IMR-90 (cell line): ENCODE results near the gene GPR173. TPM values are rescaled to one million over a fixed set of nuclear protein-coding genes. Genes with fewer than 3 reads are reported as not detected.
A peak's percentile ranks its signal among the peaks of the same experiment; 100 is the strongest.

ENCODE experiments used
- ATAC-seq: fragments of 200-7000 bp; cut with Tn5 transposase; 2 replicates; pipeline ENCODE4 v1.9.1; 2020; ENCODE audit warnings: low read depth, mild to moderate bottlenecking, moderate library complexity
- BruUV-seq: library from RNA; stranded (reverse); fragments of 400-500 nt; replicated peaks from 2 replicates; lab custom pipeline; 2021; lab: Mats Ljungman, UMichigan
- CTCF ChIA-PET: fragments of 300-600 bp; formaldehyde crosslinking; extraction: SDS; loops from one replicate; lab custom pipeline; 2021; ENCODE audit warnings: antibody characterized with exemption; lab: Yijun Ruan, JAX
- POLR2A ChIA-PET: fragments of 300-600 bp; sonication (Branson Sonifier 250); formaldehyde crosslinking; loops from one replicate; lab custom pipeline; 2022; ENCODE audit warnings: antibody characterized with exemption; ENCODE audit not compliant: unreplicated experiment; lab: Charles Lee
- DNase-seq: peaks from one replicate; pipeline ENCODE4 v3.0.0; 2013
- H2AFZ ChIP-seq: replicated peaks from 2 replicates; pipeline ENCODE3; 2013; ENCODE audit warnings: low read length, mild to moderate bottlenecking; ENCODE audit not compliant: poor library complexity
- H2AK5ac ChIP-seq: 2 replicates; pipeline ENCODE4 v1.6.1; 2013; ENCODE audit warnings: low read depth, low read length, inconsistent platforms
- H2AK9ac ChIP-seq: replicated peaks from 2 replicates; pipeline ENCODE3; 2013; ENCODE audit warnings: mild to moderate bottlenecking, low read depth, low read length, moderate library complexity; ENCODE audit not compliant: poor library complexity
- H2BK120ac ChIP-seq: 2 replicates; pipeline ENCODE4 v1.6.1; 2013; ENCODE audit warnings: low read depth, low read length, inconsistent platforms
- H2BK15ac ChIP-seq: 3 replicates; pipeline ENCODE4 v1.6.1; 2013; ENCODE audit warnings: low read depth, low read length, inconsistent platforms
- H2BK20ac ChIP-seq: 2 replicates; pipeline ENCODE4 v1.6.1; 2013; ENCODE audit warnings: low read depth, mild to moderate bottlenecking, inconsistent platforms, low read length, moderate library complexity
- H2BK5ac ChIP-seq: 2 replicates; pipeline ENCODE4 v1.6.1; 2013; ENCODE audit warnings: mild to moderate bottlenecking, low read depth, low read length, inconsistent platforms; ENCODE audit not compliant: poor library complexity, severe bottlenecking
- H3K14ac ChIP-seq: replicated peaks from 2 replicates; pipeline ENCODE4 v1.6.1; 2013; ENCODE audit warnings: low read depth, low read length, inconsistent platforms
- H3K18ac ChIP-seq: 2 replicates; pipeline ENCODE4 v1.6.1; 2013; ENCODE audit warnings: low read depth, low read length, control low read depth
- H3K23ac ChIP-seq: 2 replicates; pipeline ENCODE4 v1.6.1; 2013; ENCODE audit warnings: low read depth, low read length, inconsistent platforms
- H3K27ac ChIP-seq: 2 replicates; pipeline ENCODE4 v1.5.1; 2013; ENCODE audit warnings: mild to moderate bottlenecking, control low read depth, low read length; ENCODE audit not compliant: insufficient read depth
- H3K27me3 ChIP-seq: 2 replicates; pipeline ENCODE4 v1.6.1; 2013; ENCODE audit warnings: low read length; ENCODE audit not compliant: control insufficient read depth, insufficient read depth
- H3K36me3 ChIP-seq: 2 replicates; pipeline ENCODE4 v1.6.1; 2013; ENCODE audit warnings: low read length, mixed read lengths; ENCODE audit not compliant: control insufficient read depth, insufficient read depth
- H3K4ac ChIP-seq: 2 replicates; pipeline ENCODE4 v1.6.1; 2013; ENCODE audit warnings: low read depth, low read length, inconsistent platforms
- H3K4me1 ChIP-seq: 2 replicates; pipeline ENCODE4 v1.6.1; 2013; ENCODE audit warnings: low read length, mixed read lengths; ENCODE audit not compliant: control insufficient read depth, insufficient read depth
- H3K4me2 ChIP-seq: 2 replicates; pipeline ENCODE4 v1.6.1; 2013; ENCODE audit warnings: low read depth, mild to moderate bottlenecking, control low read depth, low read length, moderate library complexity
- H3K4me3 ChIP-seq: 2 replicates; pipeline ENCODE4 v1.5.1; 2013; ENCODE audit warnings: low read depth, mild to moderate bottlenecking, control low read depth, low read length, moderate library complexity; ENCODE audit not compliant: insufficient read depth
- H3K56ac ChIP-seq: 2 replicates; pipeline ENCODE4 v1.6.1; 2013; ENCODE audit warnings: low read length, inconsistent platforms; ENCODE audit not compliant: insufficient read depth; ENCODE audit errors: extremely low read depth
- H3K79me1 ChIP-seq, 2 experiments: 2 replicates each; pipeline ENCODE4 v1.6.1; 2013; ENCODE audit warnings: low read length in 2 of 2, inconsistent platforms in 1 of 2, low read depth in 1 of 2
- H3K9ac ChIP-seq: 2 replicates; pipeline ENCODE4 v1.6.1; 2013; ENCODE audit warnings: low read depth, low read length, control low read depth
- H3K9me1 ChIP-seq: 2 replicates; pipeline ENCODE4 v1.6.1; 2013; ENCODE audit warnings: low read length, inconsistent platforms; ENCODE audit not compliant: insufficient read depth
- H3K9me3 ChIP-seq: 2 replicates; pipeline ENCODE4 v1.6.1; 2013; ENCODE audit warnings: low read length; ENCODE audit not compliant: control insufficient read depth, insufficient read depth
- H4K20me1 ChIP-seq: 2 replicates; pipeline ENCODE4 v1.6.1; 2013; ENCODE audit warnings: low read length, inconsistent platforms; ENCODE audit not compliant: insufficient read depth
- H4K5ac ChIP-seq: 2 replicates; pipeline ENCODE4 v1.6.1; 2013; ENCODE audit warnings: mild to moderate bottlenecking, low read depth, low read length, control low read depth
- H4K8ac ChIP-seq, 2 experiments: 2 replicates each; pipeline ENCODE4 v1.6.1; 2013; ENCODE audit warnings: low read depth in 2 of 2, low read length in 2 of 2, control low read depth in 1 of 2, inconsistent platforms in 1 of 2
- H4K91ac ChIP-seq: 2 replicates; pipeline ENCODE4 v1.6.1; 2013; ENCODE audit warnings: low read depth, low read length, inconsistent platforms; ENCODE audit not compliant: insufficient read depth
- CTCF ChIP-seq: conservative IDR thresholded peaks from 2 replicates; pipeline ENCODE4 v1.5.1; 2012; ENCODE audit warnings: mild to moderate bottlenecking, low read depth, low read length, improper control_type of control experiment
- MAFK ChIP-seq: IDR thresholded peaks from 2 replicates; pipeline ENCODE4 v1.6.1; 2012; ENCODE audit warnings: low read depth, low read length, improper control_type of control experiment
- WGBS, 2 experiments: methylation state at CpG; one replicate each; pipeline versions ENCODE4 v1.1.5 to v1.1.7; 2013; ENCODE audit warnings: missing lambda C conversion rate in 2 of 2; ENCODE audit not compliant: insufficient read length in 1 of 2; ENCODE audit errors: extremely low coverage in 2 of 2; 5-methylcytosine and 5-hydroxymethylcytosine counted together
- dilution Hi-C: fragments of 300-500 bp; cut with HindIII; formaldehyde crosslinking; loops from one replicate; pipeline ENCODE4 v1.14.3; 2018; ENCODE audit warnings: low sequenced_read_pairs; ENCODE audit not compliant: unreplicated experiment
- in situ Hi-C: fragments of 300-500 bp; cut with MboI; formaldehyde crosslinking; loops from 3 replicates; pipeline ENCODE4 v1.14.3; 2019; ENCODE audit warnings: low sequenced_read_pairs, inconsistent platforms, mixed read lengths
- intact Hi-C: fragments of 100-400 bp; cut with micrococcal nuclease; formaldehyde crosslinking; loops from 2 replicates; pipeline ENCODE4 v1.10.0; 2022
- polyA plus RNA-seq, 3 experiments: library from polyadenylated mRNA; depleted of rRNA; stranded (reverse); fragments of >200 nt; gene quantifications; 2 replicates each; pipeline ENCODE4 v1.2.3, GENCODE V29; 2012; ENCODE audit warnings: low replicate concordance in 1 of 3
- total RNA-seq: library from RNA; depleted of rRNA; stranded (reverse); fragments of >200 nt; gene quantifications from 2 replicates; pipeline ENCODE4 v1.2.3, GENCODE V29; 2012

The GPR173 gene
- total and polyA plus RNA-seq, 2 of the 4 experiments (the other 2 are of a cell fraction), result 0.90 to 6.1 TPM

GRCh38 chrX:53018627-53019026, 30.0 kb upstream of the GPR173 start:
- no peak overlapping the region for H3K4me3 ChIP-seq
- no peak overlapping the region for H2BK120ac ChIP-seq
- no peak for TF ChIP-seq MAFK
- TF ChIP-seq CTCF, result 0 out of 2 replicates have a peak, but pooled peaks have one; percentile 11
- no peak overlapping the region for H2BK20ac ChIP-seq
- H3K9me1 ChIP-seq, result no peaks in the 10 kb centered on the region
- H3K27ac ChIP-seq, result no peak overlapping the region
- H3K27me3 ChIP-seq, result peaks cover 33% of the 10 kb centered on the region
- no peak overlapping the region for H4K8ac ChIP-seq
- no peak overlapping the region for H2AFZ ChIP-seq
- H2AK5ac ChIP-seq, result no peak overlapping the region
- no peak overlapping the region for H2AK9ac ChIP-seq
- ChIA-PET CTCF (interaction anchor here (0.6 kb wide), 1 partner anchor 165 kb away, joined by 4 read pairs; no protein-coding TSS in a partner anchor), POLR2A (no interaction called here)
- no peak overlapping the region for H3K9ac ChIP-seq
- dilution Hi-C loops, result no loop called here
- H3K4me2 ChIP-seq, result no peak overlapping the region
- no peaks in the 10 kb centered on the region for H3K79me1 ChIP-seq
- no CpG with 5 or more reads among the region's 4 CpGs for WGBS, 2 experiments
- no peak overlapping the region for H3K23ac ChIP-seq
- H3K9me3 ChIP-seq, result no peaks in the 10 kb centered on the region
- H3K4ac ChIP-seq, result no peak overlapping the region
- no peak overlapping the region for H3K14ac ChIP-seq
- in situ Hi-C loops, result no loop called here
- H3K18ac ChIP-seq, result no peak overlapping the region
- H4K91ac ChIP-seq, result no peak overlapping the region
- no peak overlapping the region for H3K56ac ChIP-seq
- BruUV-seq, result no TSS peak
- no peak overlapping the region for H2BK15ac ChIP-seq
- H2BK5ac ChIP-seq, result no peak overlapping the region
- no peaks in the 10 kb centered on the region for H3K4me1 ChIP-seq
- ATAC-seq (no peak), DNase-seq (no peak)
- no peak overlapping the region for H4K5ac ChIP-seq
- intact Hi-C loops, result no loop called here
- H3K36me3 ChIP-seq, result no peaks in the 10 kb centered on the region
- no peaks in the 10 kb centered on the region for H4K20me1 ChIP-seq
